ENCODE measurements around the gene MARVELD1.

- TF ChIP-seq, protein P1, sequence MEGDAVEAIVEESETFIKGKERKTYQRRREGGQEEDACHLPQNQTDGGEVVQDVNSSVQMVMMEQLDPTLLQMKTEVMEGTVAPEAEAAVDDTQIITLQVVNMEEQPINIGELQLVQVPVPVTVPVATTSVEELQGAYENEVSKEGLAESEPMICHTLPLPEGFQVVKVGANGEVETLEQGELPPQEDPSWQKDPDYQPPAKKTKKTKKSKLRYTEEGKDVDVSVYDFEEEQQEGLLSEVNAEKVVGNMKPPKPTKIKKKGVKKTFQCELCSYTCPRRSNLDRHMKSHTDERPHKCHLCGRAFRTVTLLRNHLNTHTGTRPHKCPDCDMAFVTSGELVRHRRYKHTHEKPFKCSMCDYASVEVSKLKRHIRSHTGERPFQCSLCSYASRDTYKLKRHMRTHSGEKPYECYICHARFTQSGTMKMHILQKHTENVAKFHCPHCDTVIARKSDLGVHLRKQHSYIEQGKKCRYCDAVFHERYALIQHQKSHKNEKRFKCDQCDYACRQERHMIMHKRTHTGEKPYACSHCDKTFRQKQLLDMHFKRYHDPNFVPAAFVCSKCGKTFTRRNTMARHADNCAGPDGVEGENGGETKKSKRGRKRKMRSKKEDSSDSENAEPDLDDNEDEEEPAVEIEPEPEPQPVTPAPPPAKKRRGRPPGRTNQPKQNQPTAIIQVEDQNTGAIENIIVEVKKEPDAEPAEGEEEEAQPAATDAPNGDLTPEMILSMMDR (IDR thresholded peaks at IDR 0.05) = no peak
- peak; percentile 87 to 96 for TF ChIP-seq POLR2A (IDR thresholded peaks at IDR 0.05)
Observed at GRCh38 chr10:97736902-97737769, 23.6 kb downstream of the MARVELD1 start, which contains the start of gene ZFYVE27.

All from heart left ventricle (tissue), 13 donors.